ENCODE measurements around the gene ZRANB2. TPM values are rescaled to one million over a fixed set of nuclear protein-coding genes. Genes with fewer than 3 reads are reported as not detected.

Gene ZRANB2
- polyA plus RNA-seq, 1 donor (not counting 4 experiments of a cell fraction or from before 2014, with no cell fraction given) = 92.3 TPM

GRCh38 chr1:71019233-71019969, 61.4 kb downstream of the ZRANB2 start:
- H3K27ac ChIP-seq (ENCODE audit: control insufficient read depth, insufficient read depth, low read length) = no peak overlapping the region
- H3K9me3 ChIP-seq (ENCODE audit: control insufficient read depth, low read depth, low read length) = no peaks in the 10 kb centered on the region
- no peak overlapping the region for H3K9ac ChIP-seq (ENCODE audit: control insufficient read depth, extremely low read depth, insufficient read depth, low read length)
- no peaks in the 10 kb centered on the region for H4K20me1 ChIP-seq (ENCODE audit: control insufficient read depth, extremely low read depth, insufficient read depth, low read length)
- TF ChIP-seq CTCF (optimal IDR thresholded peaks at IDR 0.05 in 1 of 3, IDR thresholded peaks at IDR 0.05 in 1 of 3, conservative IDR thresholded peaks at IDR 0.05 in 1 of 3; ENCODE audit: extremely low read depth in 1 of 3, insufficient read depth in 2 of 3, low read length in 3 of 3) (no peak), EZH2 (IDR thresholded peaks at IDR 0.05; ENCODE audit: low read length) (no peak)
- no peaks in the 10 kb centered on the region for H3K79me2 ChIP-seq (ENCODE audit: control insufficient read depth, insufficient read depth, low read length)
- DNase-seq (ENCODE audit: low read depth, low spot score) (no peak), FAIRE-seq (no peak)
- H3K27me3 ChIP-seq (ENCODE audit: control insufficient read depth, extremely low read depth, insufficient read depth, low read length) = peaks cover 2% of the 10 kb centered on the region
- dilution Hi-C loops (cut with MboI; ENCODE audit: extremely low pct_ligation_motif_present, low sequenced_read_pairs) = no loop called here
- H3K4me2 ChIP-seq (ENCODE audit: control insufficient read depth, extremely low read depth, insufficient read depth, low read depth, low read length) = no peak overlapping the region
- H3K36me3 ChIP-seq (ENCODE audit: control insufficient read depth in 2 of 2, extremely low read depth in 1 of 2, insufficient read depth in 2 of 2, low read length in 2 of 2) = no peaks in the 10 kb centered on the region
- H3K9me1 ChIP-seq (ENCODE audit: control insufficient read depth, extremely low read depth, insufficient read depth, low read length) = no peaks in the 10 kb centered on the region
- H3K4me3 ChIP-seq (ENCODE audit: control insufficient read depth in 2 of 3, extremely low read depth in 1 of 3, insufficient read depth in 2 of 3, low read depth in 1 of 3, low read length in 3 of 3) = no peak overlapping the region
- no peak overlapping the region for H2AFZ ChIP-seq (ENCODE audit: control insufficient read depth, low read length)
- no peaks in the 10 kb centered on the region for H3K4me1 ChIP-seq (ENCODE audit: control insufficient read depth, extremely low read depth, insufficient read depth, low read length)

- Histone ChIP-seq H3K4me3 (ENCODE audit: control insufficient read depth in 2 of 3, extremely low read depth in 1 of 3, insufficient read depth in 2 of 3, low read depth in 1 of 3, low read length in 3 of 3) (no peak overlapping the region), H3K4me2 (ENCODE audit: control insufficient read depth, extremely low read depth, insufficient read depth, low read depth, low read length) (no peak overlapping the region), H3K79me2 (ENCODE audit: control insufficient read depth, insufficient read depth, low read length) (no peaks in the 10 kb centered on the region), H3K4me1 (ENCODE audit: control insufficient read depth, extremely low read depth, insufficient read depth, low read length) (no peaks in the 10 kb centered on the region), H4K20me1 (ENCODE audit: control insufficient read depth, extremely low read depth, insufficient read depth, low read length) (no peaks in the 10 kb centered on the region), H3K9me3 (ENCODE audit: control insufficient read depth, low read depth, low read length) (no peaks in the 10 kb centered on the region), H3K27me3 (ENCODE audit: control insufficient read depth, extremely low read depth, insufficient read depth, low read length) (peaks cover 2% of the 10 kb centered on the region), H3K9ac (ENCODE audit: control insufficient read depth, extremely low read depth, insufficient read depth, low read length) (no peak overlapping the region), H3K36me3 (ENCODE audit: control insufficient read depth in 2 of 2, extremely low read depth in 1 of 2, insufficient read depth in 2 of 2, low read length in 2 of 2) (no peaks in the 10 kb centered on the region), H3K27ac (ENCODE audit: control insufficient read depth, insufficient read depth, low read length) (no peak overlapping the region), H3K9me1 (ENCODE audit: control insufficient read depth, extremely low read depth, insufficient read depth, low read length) (no peaks in the 10 kb centered on the region), H2AFZ (ENCODE audit: control insufficient read depth, low read length) (no peak overlapping the region)
- FAIRE-seq = no peak
- no peak for DNase-seq (ENCODE audit: low read depth, low spot score)
- no peak for TF ChIP-seq EZH2 (IDR thresholded peaks at IDR 0.05; ENCODE audit: low read length)
- no peak for TF ChIP-seq CTCF (optimal IDR thresholded peaks at IDR 0.05 in 1 of 3, IDR thresholded peaks at IDR 0.05 in 1 of 3, conservative IDR thresholded peaks at IDR 0.05 in 1 of 3; ENCODE audit: extremely low read depth in 1 of 3, insufficient read depth in 2 of 3, low read length in 3 of 3)
- dilution Hi-C loops (cut with MboI; ENCODE audit: extremely low pct_ligation_motif_present, low sequenced_read_pairs) = no loop called here
These were observed 62.0 kb downstream of the ZRANB2 start for GRCh38 chr1:71018791-71019190.
